GM19035 (cell line): ENCODE data around the gene DYRK2.
A peak's percentile ranks its signal among the peaks of the same experiment; 100 is the strongest.

Experiments used
- ATAC-seq: cut with Tn5 transposase; IDR thresholded peaks from one replicate; pipeline ENCODE4 v1.9.1; 2021; ENCODE audit not compliant: unreplicated experiment

DYRK2 gene

GRCh38 chr12:67648521-67649260 is at the start of gene DYRK2:
DYRK2 (plus strand) TSS chr12:67648745; CDS start chr12:67649134, 389 bp downstream.
- peak; percentile 54 for ATAC-seq

DNA sequence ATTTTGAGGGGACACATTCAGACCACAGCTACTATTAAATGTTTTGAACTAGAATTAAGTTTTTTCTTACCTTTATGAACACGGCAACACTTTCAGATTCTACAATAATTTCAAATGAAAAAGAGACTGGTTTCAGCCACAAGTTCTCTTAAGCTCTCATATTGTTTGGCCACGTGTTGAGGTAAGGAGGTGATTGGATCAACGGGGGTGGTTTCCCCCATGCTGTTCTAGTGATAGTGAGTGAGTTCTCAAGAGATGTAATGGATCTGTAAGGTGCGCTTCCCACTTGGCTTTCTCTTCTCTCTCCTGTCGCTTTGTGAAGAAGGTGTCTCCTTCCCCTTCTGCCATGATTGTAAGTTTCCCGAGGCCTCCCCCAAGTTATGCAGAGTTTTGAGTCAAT is 48.9 kb upstream of the DYRK2 start:
- no peak for ATAC-seq

DNA sequence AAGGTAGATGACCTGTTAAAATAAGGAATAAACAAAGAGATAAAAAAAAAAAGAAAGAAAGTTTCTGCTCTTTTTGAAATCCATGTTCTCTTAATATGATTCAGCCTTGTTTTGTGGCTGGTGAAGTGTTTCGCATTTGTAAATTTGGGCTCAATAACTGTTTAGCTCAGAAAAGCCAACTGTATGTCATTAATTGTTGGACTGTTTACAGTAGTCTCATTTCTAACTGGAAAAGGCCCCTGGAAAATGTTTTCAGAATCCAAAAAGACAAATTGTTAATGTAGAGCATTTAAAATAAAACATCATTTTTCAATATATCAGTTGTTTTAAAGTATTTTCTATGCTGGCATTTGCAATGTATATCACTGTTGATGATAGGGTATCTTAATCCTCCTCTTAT is 47.4 kb upstream of the DYRK2 start:
- no peak for ATAC-seq

- no peak for ATAC-seq
These were observed 39.2 kb upstream of the DYRK2 start for GRCh38 chr12:67609226-67609870.

DNA sequence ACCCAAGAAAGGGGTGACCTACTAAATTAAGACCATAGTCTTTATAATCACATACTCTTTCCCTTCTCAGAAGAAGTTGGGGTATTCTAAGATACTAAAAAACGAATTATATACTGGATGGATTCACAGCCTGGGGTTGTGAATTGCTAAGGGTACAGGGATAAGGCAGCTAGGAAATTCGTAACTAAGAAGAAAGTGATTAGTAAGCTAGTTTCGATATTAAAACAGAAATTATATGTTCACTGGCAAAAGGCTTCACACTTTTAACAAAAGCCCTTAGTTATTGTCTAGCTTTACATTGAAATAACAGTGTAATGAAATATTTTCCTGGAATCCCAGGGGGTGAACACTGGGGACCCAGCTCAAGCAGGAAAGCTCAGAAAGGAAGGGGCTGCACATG is 35.5 kb upstream of the DYRK2 start:
- ATAC-seq, result no peak

- ATAC-seq, result no peak
These were observed 30.9 kb upstream of the DYRK2 start for GRCh38 chr12:67617629-67618028.

DNA sequence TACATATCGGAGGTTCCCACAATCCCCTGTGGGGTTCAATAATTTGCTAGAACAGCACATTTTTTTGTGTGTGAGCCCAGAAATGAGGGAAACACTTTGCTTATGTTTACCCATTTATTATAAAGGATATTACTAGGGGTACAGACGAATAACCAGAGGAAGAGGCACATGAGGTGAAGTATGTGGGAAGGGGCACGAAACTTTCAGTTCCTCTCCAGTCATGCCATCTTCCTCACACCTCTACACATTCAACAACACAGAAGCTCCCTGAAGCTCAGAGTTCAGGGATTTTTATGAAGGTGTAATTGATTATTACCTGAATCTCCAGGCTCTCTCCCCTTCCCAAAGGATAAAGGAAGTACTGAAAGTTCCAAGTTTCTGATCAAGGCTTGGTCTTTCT is 30.2 kb upstream of the DYRK2 start:
- no peak for ATAC-seq

GRCh38 chr12:67621112-67621511 is 27.4 kb upstream of the DYRK2 start:
- ATAC-seq, result no peak

DNA sequence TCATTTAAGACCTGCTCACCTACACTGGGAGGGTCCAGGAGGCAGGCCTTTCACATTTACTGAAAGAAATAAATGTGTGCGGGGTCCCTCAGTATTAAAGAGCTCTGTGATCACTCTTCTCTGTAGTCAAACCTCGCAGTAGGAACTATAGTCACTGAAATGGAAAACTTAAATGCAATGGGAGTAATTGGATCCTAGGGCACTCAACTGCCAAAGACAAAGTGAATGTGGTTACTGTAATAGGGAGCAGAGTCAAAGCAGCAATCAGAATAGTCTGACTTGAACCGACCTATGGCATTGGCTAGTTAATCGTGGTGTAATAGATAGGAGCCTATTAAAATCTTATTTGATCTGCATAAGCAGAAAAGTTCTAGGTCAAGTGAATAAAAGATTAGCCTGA is 26.6 kb upstream of the DYRK2 start:
- no peak for ATAC-seq

DNA sequence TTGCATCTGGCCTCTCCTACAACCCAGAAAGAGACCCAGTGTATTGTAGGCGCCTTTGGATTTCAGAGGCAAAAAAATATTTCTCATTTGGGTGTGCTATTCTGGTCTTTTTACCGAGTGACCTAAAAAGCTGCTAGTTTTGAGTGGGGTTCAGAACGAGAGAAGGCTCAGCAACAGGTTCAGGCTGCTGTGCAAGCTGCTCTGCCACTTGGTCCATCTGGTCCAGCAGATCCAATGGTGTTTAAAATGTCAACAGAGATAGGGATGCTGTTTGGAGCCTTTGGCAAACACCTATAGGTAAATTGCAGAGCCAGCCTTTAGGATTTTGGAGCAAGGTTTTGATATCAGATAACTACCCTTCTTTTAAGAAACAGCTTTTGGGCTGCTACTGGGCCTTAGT is 25.3 kb upstream of the DYRK2 start:
- no peak for ATAC-seq

- ATAC-seq, result no peak
These were observed 24.2 kb upstream of the DYRK2 start for GRCh38 chr12:67624355-67624754.

DNA sequence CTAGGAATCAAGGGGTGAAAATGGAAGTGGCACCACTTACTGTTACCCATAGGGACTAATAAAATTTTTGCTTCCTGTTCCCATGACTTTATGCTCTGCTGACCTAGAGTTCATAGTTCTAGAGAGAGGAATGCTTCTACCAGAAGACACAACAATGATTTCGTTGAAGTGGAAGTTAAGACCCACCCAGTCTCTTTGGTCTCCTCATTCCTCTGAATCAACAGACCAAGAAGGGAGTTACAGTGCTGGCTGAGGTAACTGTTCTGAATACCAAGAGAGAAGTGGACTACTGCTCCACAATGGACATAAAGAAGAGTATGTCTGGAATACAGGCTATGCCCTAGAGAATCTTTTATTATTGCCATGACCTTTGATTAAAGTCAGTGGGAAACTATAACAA is 23.5 kb upstream of the DYRK2 start:
- no peak for ATAC-seq

- ATAC-seq, result no peak
These were observed 22.4 kb upstream of the DYRK2 start for GRCh38 chr12:67626156-67626555.

- peak; percentile 97 for ATAC-seq
These were observed 18.0 kb upstream of the DYRK2 start for GRCh38 chr12:67630373-67631088.

- ATAC-seq, result no peak
These were observed 16.5 kb upstream of the DYRK2 start for GRCh38 chr12:67632005-67632404.

DNA sequence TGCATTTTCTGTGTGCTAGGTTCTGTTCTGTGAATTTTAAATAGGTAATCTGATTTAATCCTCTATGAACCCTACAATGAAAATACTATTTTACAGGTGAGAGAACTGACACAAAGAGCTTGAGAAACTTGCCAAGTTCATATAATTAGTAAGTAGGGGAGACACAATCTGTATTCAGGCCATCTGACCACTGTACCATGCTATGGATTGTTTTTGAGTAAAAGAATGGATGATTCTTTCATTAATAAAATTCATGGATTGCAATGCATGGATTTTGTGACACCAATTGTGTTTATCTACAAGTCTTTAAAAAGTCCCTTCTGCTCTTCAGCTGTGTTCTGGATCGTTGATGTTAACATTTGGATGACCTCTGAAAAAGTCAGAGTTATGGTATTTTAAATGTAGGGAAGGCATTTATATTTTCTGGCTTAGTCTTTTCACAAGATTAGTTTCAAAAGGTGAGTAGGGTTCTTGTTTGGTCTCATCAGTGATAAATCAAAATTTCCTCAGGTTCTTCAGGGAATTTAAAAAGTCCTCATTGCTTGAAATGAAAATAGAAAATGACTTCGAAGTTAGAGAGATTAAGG is 15.4 kb upstream of the DYRK2 start:
- ATAC-seq, result no peak

- no peak for ATAC-seq
These were observed 14.8 kb upstream of the DYRK2 start for GRCh38 chr12:67633708-67634107.

- no peak for ATAC-seq
These were observed 14.2 kb upstream of the DYRK2 start for GRCh38 chr12:67634303-67634761.

GRCh38 chr12:67637718-67638117 is 10.8 kb upstream of the DYRK2 start:
- no peak for ATAC-seq

- no peak for ATAC-seq
These were observed 9.9 kb upstream of the DYRK2 start for GRCh38 chr12:67638694-67639093.

GRCh38 chr12:67640863-67641262 is 7.7 kb upstream of the DYRK2 start:
- no peak for ATAC-seq

DNA sequence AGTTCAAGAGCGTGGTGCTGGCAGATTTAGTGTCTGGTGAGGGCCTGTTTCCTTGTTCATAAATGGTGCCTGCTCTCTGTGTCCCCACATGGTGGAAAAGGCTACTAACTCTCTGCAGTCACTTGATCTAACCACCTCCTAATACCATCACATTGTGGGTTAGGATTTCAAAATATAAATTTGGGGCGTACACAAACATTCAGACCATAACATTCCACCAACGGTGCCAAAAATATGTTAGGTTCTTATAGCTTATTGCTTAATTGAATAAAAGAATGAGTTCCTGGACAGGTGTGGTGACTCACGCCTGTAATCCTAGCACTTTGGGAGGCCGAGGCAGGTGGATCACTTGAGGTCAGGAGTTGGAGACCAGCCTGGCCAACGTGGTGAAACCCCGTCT is 3.4 kb upstream of the DYRK2 start:
- ATAC-seq, result no peak
